HepG2 (cell line): Measurements from ENCODE around the gene RCHY1. TPM values are rescaled to one million over a fixed set of nuclear protein-coding genes. Genes with fewer than 3 reads are reported as not detected.

ENCODE experiments used
- BORCS8-MEF2B ChIP-seq: sonication (generic); formaldehyde crosslinking; IDR thresholded peaks from 2 replicates; pipeline ENCODE4 v1.8.0; 2022; ENCODE audit warnings: mild to moderate bottlenecking, missing genetic modification reagents
- DNMT1 ChIP-seq: sonication (generic); formaldehyde crosslinking; IDR thresholded peaks from 2 replicates; pipeline ENCODE4 v1.5.1; 2020; ENCODE audit warnings: mild to moderate bottlenecking, missing genetic modification reagents
- ETV5 ChIP-seq: IDR thresholded peaks from 2 replicates; pipeline ENCODE4 v1.6.1; 2018; ENCODE audit warnings: missing biosample characterization, missing genetic modification reagents, inconsistent platforms, borderline replicate concordance
- FOXC1 ChIP-seq: sonication (generic); formaldehyde crosslinking; IDR thresholded peaks from 2 replicates; pipeline ENCODE4 v1.8.0; 2022; ENCODE audit warnings: mild to moderate bottlenecking, missing genetic modification reagents, borderline replicate concordance
- GLI4 ChIP-seq: sonication (generic); formaldehyde crosslinking; IDR thresholded peaks from 2 replicates; pipeline ENCODE4 v1.5.1; 2020; ENCODE audit warnings: missing genetic modification reagents, mild to moderate bottlenecking, moderate library complexity, borderline replicate concordance
- PAWR ChIP-seq: sonication (generic); formaldehyde crosslinking; IDR thresholded peaks from 2 replicates; pipeline ENCODE4 v1.4.0; 2020; ENCODE audit warnings: missing genetic modification reagents, mild to moderate bottlenecking, borderline replicate concordance
- PCBP2 ChIP-seq: fragments of 200-400 bp; formaldehyde crosslinking; optimal IDR thresholded peaks from 2 replicates; pipeline ENCODE3; 2018; ENCODE audit warnings: low read length, low read depth; ENCODE audit not compliant: poor library complexity, severe bottlenecking
- SAP130 ChIP-seq: IDR thresholded peaks from 2 replicates; pipeline ENCODE4 v1.6.1; 2016; ENCODE audit warnings: low read depth
- SMARCE1 ChIP-seq: fragments of 450-650 bp; IDR thresholded peaks from 2 replicates; pipeline ENCODE4 v1.6.1; 2017; ENCODE audit warnings: borderline replicate concordance
- SRSF1 ChIP-seq: fragments of 200-400 bp; formaldehyde crosslinking; optimal IDR thresholded peaks from 2 replicates; pipeline ENCODE3; 2017; ENCODE audit warnings: mild to moderate bottlenecking, low read depth, low read length, moderate library complexity
- TBL1XR1 ChIP-seq: fragments of 150-350 bp; IDR thresholded peaks from 2 replicates; pipeline ENCODE4 v1.6.1; 2014; ENCODE audit warnings: borderline replicate concordance, low read length; ENCODE audit not compliant: partially characterized antibody
- TCF7L2 ChIP-seq: IDR thresholded peaks from 2 replicates; pipeline ENCODE4 v1.6.1; 2011; ENCODE audit warnings: mild to moderate bottlenecking, low read depth, low read length, moderate library complexity
- YEATS2 ChIP-seq: sonication (generic); formaldehyde crosslinking; IDR thresholded peaks from 2 replicates; pipeline ENCODE4 v1.4.0; 2020; ENCODE audit warnings: missing genetic modification reagents, borderline replicate concordance
- ZBTB38 ChIP-seq: sonication (generic); formaldehyde crosslinking; IDR thresholded peaks from 2 replicates; pipeline ENCODE4 v1.5.1; 2020; ENCODE audit warnings: mild to moderate bottlenecking, missing genetic modification reagents
- ZBTB44 ChIP-seq: sonication (generic); formaldehyde crosslinking; IDR thresholded peaks from 2 replicates; pipeline ENCODE4 v1.4.0; 2020; ENCODE audit warnings: missing genetic modification reagents
- ZFP37 ChIP-seq: sonication (generic); formaldehyde crosslinking; IDR thresholded peaks from 2 replicates; pipeline ENCODE4 v1.4.0; 2020; ENCODE audit warnings: missing genetic modification reagents, borderline replicate concordance
- ZFY ChIP-seq: sonication (generic); formaldehyde crosslinking; IDR thresholded peaks from 2 replicates; pipeline ENCODE4 v1.4.0; 2020; ENCODE audit warnings: missing genetic modification reagents
- ZNF230 ChIP-seq: sonication (generic); formaldehyde crosslinking; IDR thresholded peaks from 2 replicates; pipeline ENCODE4 v1.4.0; 2020; ENCODE audit warnings: mild to moderate bottlenecking, missing genetic modification reagents
- ZNF414 ChIP-seq: sonication (generic); formaldehyde crosslinking; IDR thresholded peaks from 2 replicates; pipeline ENCODE4 v1.5.0; 2020; ENCODE audit warnings: missing genetic modification reagents
- ZNF430 ChIP-seq: sonication (generic); formaldehyde crosslinking; IDR thresholded peaks from 2 replicates; pipeline ENCODE4 v1.9.0; 2021; ENCODE audit warnings: mild to moderate bottlenecking, missing genetic modification reagents
- ZNF451 ChIP-seq: sonication (generic); formaldehyde crosslinking; IDR thresholded peaks from 2 replicates; pipeline ENCODE4 v1.5.0; 2020; ENCODE audit warnings: mild to moderate bottlenecking, missing genetic modification reagents
- ZNF549 ChIP-seq: sonication (generic); formaldehyde crosslinking; IDR thresholded peaks from 2 replicates; pipeline ENCODE4 v1.5.0; 2020; ENCODE audit warnings: missing genetic modification reagents
- ZNF550 ChIP-seq: sonication (generic); formaldehyde crosslinking; IDR thresholded peaks from 2 replicates; pipeline ENCODE4 v1.4.0; 2020; ENCODE audit warnings: mild to moderate bottlenecking, missing genetic modification reagents, borderline replicate concordance
- ZNF576 ChIP-seq: sonication (generic); formaldehyde crosslinking; IDR thresholded peaks from 2 replicates; pipeline ENCODE4 v1.4.0; 2020; ENCODE audit warnings: mild to moderate bottlenecking, missing genetic modification reagents
- ZNF670 ChIP-seq: sonication (generic); formaldehyde crosslinking; IDR thresholded peaks from 2 replicates; pipeline ENCODE4 v1.8.0; 2022; ENCODE audit warnings: mild to moderate bottlenecking, missing genetic modification reagents, borderline replicate concordance
- ZNF768 ChIP-seq: sonication (generic); formaldehyde crosslinking; IDR thresholded peaks from 2 replicates; pipeline ENCODE4 v1.4.0; 2020; ENCODE audit warnings: missing genetic modification reagents
- ZNF780A ChIP-seq: sonication (generic); formaldehyde crosslinking; IDR thresholded peaks from 2 replicates; pipeline ENCODE4 v1.8.0; 2022; ENCODE audit warnings: mild to moderate bottlenecking, missing genetic modification reagents, moderate library complexity
- ZNF784 ChIP-seq: sonication (generic); formaldehyde crosslinking; IDR thresholded peaks from 2 replicates; pipeline ENCODE4 v1.5.1; 2020; ENCODE audit warnings: missing genetic modification reagents, mild to moderate bottlenecking, borderline replicate concordance
- polyA plus RNA-seq, 8 experiments: library from polyadenylated mRNA; depleted of rRNA in 3 of 8; stranded (reverse) in 7 of 8; unstranded in 1 of 8; fragments of >200 nt; fragmentation: Illumina TruSeq in 4 of 8; extraction: Trizol in 4 of 8; gene quantifications; 2 replicates each; pipeline versions ENCODE4 v1.2.1 to v1.2.3, GENCODE V29; 2011 to 2016; ENCODE audit warnings: low read depth in 4 of 8, missing spikeins in 1 of 8, mixed read lengths in 1 of 8; ENCODE audit not compliant: insufficient read depth in 1 of 8
- total RNA-seq, 5 experiments: library from RNA; depleted of rRNA; stranded (reverse); fragments of >200 nt; fragmentation: Illumina TruSeq; extraction: Trizol; gene quantifications; 2 replicates each; pipeline ENCODE4 v1.2.3, GENCODE V29; 2016; ENCODE audit warnings: low read depth in 1 of 5

RCHY1 gene
- total and polyA plus RNA-seq, 2 of the 13 experiments (the other 11 are each of a cell fraction or from before 2014, with no cell fraction given), result 19.9 to 30.5 TPM

- no peak for TF ChIP-seq PCBP2
- peak; percentile 40; the same call in 1 of the 2 replicates for TF ChIP-seq ZNF430
- TF ChIP-seq SAP130 (CRISPR knock-in tag), result peak; percentile 97
- TF ChIP-seq ZNF576, result no peak
- TF ChIP-seq DNMT1, result 0 out of 2 replicates have a peak, but pooled peaks have one; percentile 33
- TF ChIP-seq GLI4 (CRISPR knock-in tag), result no peak
- peak; percentile 79 for TF ChIP-seq BORCS8-MEF2B
- peak; percentile 75; the same call in 1 of the 2 replicates for TF ChIP-seq ZNF768 (CRISPR knock-in tag)
- TF ChIP-seq ZNF549 (CRISPR knock-in tag), result no peak
- peak; percentile 76 for TF ChIP-seq ZFY (CRISPR knock-in tag)
- TF ChIP-seq TBL1XR1, result peak; percentile 22
- peak; percentile 88 for TF ChIP-seq ZNF780A (CRISPR knock-in tag)
- no peak for TF ChIP-seq ZNF784
- TF ChIP-seq ZBTB38 (CRISPR knock-in tag), result peak; percentile 93
- TF ChIP-seq YEATS2 (CRISPR knock-in tag), result peak; percentile 92; the same call in 1 of the 2 replicates
- no peak for TF ChIP-seq ZNF550 (CRISPR knock-in tag)
- TF ChIP-seq ZNF451 (CRISPR knock-in tag), result peak; percentile 55; the same call in 1 of the 2 replicates
- peak; percentile 97 for TF ChIP-seq ZNF414 (CRISPR knock-in tag)
- TF ChIP-seq TCF7L2, result no peak
- TF ChIP-seq ZNF670 (CRISPR knock-in tag), result peak; percentile 62; the same call in 1 of the 2 replicates
- TF ChIP-seq FOXC1 (CRISPR knock-in tag), result no peak; the same call in none of the 2 replicates
- TF ChIP-seq ETV5, result peak; percentile 58; the same call in 1 of the 2 replicates
- TF ChIP-seq ZFP37 (CRISPR knock-in tag), result no peak
- TF ChIP-seq SMARCE1, result no peak
- TF ChIP-seq SRSF1, result peak; percentile 93
- TF ChIP-seq ZNF230, result peak; percentile 63
- TF ChIP-seq ZBTB44 (CRISPR knock-in tag), result no peak
- peak; percentile 31; the same call in 1 of the 2 replicates for TF ChIP-seq PAWR (CRISPR knock-in tag)
Observed at GRCh38 chr4:75514131-75514948, at the start of gene RCHY1, which contains the start of gene THAP6 (continued).
